Skeletal muscle cell (primary cell): ENCODE data around the gene GPER1.
A peak's percentile ranks its signal among the peaks of the same experiment; 100 is the strongest.

ENCODE experiments used
- DNase-seq: peaks from one replicate; pipeline ENCODE4 v3.0.0-alpha.2; 2010; ENCODE audit warnings: low read depth
- H3K4me3 ChIP-seq: 2 replicates; pipeline ENCODE4 v1.5.1; 2011; ENCODE audit warnings: low read depth, mild to moderate bottlenecking, control low read depth, low read length, moderate library complexity

GPER1 gene

GRCh38 chr7:1083729-1084657 lies 3.9 kb upstream of the GPER1 start:
- H3K4me3 ChIP-seq, result no peak overlapping the region
- no peak for DNase-seq

GRCh38 chr7:1085266-1085665 lies 2.6 kb upstream of the GPER1 start:
- DNase-seq, result no peak
- H3K4me3 ChIP-seq, result no peak overlapping the region

GRCh38 chr7:1085910-1086421 lies 1.9 kb upstream of the GPER1 start:
- DNase-seq, result no peak

GRCh38 chr7:1086588-1087464 lies 1.1 kb upstream of the GPER1 start:
- H3K4me3 ChIP-seq, result peak overlapping the region; percentile 50
- no peak for DNase-seq

More at GRCh38 chr7:1085910-1086421, 1.9 kb upstream of the GPER1 start:
- H3K4me3 ChIP-seq, result no peak overlapping the region

- H3K4me3 ChIP-seq, result peak overlapping the region; percentile 50
Observed at GRCh38 chr7:1087465-1087814, 473 bp upstream of the GPER1 start.

GRCh38 chr7:1090236-1090635 lies 2.3 kb downstream of the GPER1 start:
- DNase-seq, result no peak
- no peak overlapping the region for H3K4me3 ChIP-seq

More at GRCh38 chr7:1087465-1087814, 473 bp upstream of the GPER1 start:
- no peak for DNase-seq

GRCh38 chr7:1090686-1091643 lies 3.1 kb downstream of the GPER1 start:
- no peak overlapping the region for H3K4me3 ChIP-seq
- DNase-seq, result no peak

- no peak for DNase-seq
- no peak overlapping the region for H3K4me3 ChIP-seq
Observed at GRCh38 chr7:1091644-1092027, 3.7 kb downstream of the GPER1 start.

- no peak overlapping the region for H3K4me3 ChIP-seq
Observed at GRCh38 chr7:1092161-1092632, 4.3 kb downstream of the GPER1 start.

GRCh38 chr7:1092806-1093501 lies 5.0 kb downstream of the GPER1 start:
- no peak overlapping the region for H3K4me3 ChIP-seq
- DNase-seq, result no peak

More at GRCh38 chr7:1092161-1092632, 4.3 kb downstream of the GPER1 start:
- DNase-seq, result no peak

GRCh38 chr7:1093502-1093843 lies 5.6 kb downstream of the GPER1 start:
- no peak for DNase-seq
- no peak overlapping the region for H3K4me3 ChIP-seq

- no peak for DNase-seq
- H3K4me3 ChIP-seq, result no peak overlapping the region
Observed at GRCh38 chr7:1093916-1094508, 6.1 kb downstream of the GPER1 start.

GRCh38 chr7:1094870-1095269 lies 7.0 kb downstream of the GPER1 start:
- DNase-seq, result no peak
- no peak overlapping the region for H3K4me3 ChIP-seq

GRCh38 chr7:1095621-1096155 lies 7.8 kb downstream of the GPER1 start:
- H3K4me3 ChIP-seq, result no peak overlapping the region
- DNase-seq, result no peak

- DNase-seq, result no peak
- no peak overlapping the region for H3K4me3 ChIP-seq
Observed at GRCh38 chr7:1096156-1097119, 8.5 kb downstream of the GPER1 start.

- H3K4me3 ChIP-seq, result no peak overlapping the region
- DNase-seq, result no peak
Observed at GRCh38 chr7:1097120-1097504, 9.2 kb downstream of the GPER1 start.
